Measurements from ENCODE around the gene TNKS1BP1.
A peak's percentile ranks its signal among the peaks of the same experiment; 100 is the strongest.
"Not testable (repeated sequence)": the region's sequence is repeated elsewhere in the genome, so short reads cannot be mapped to it uniquely, and the experiment has no call there.

The TNKS1BP1 gene

GRCh38 chr11:57288771-57289579, 35.8 kb downstream of the TNKS1BP1 start:
- DNase-seq (ENCODE audit: low spot score): peak; percentile 96

- no peak for DNase-seq (ENCODE audit: low spot score)
Observed at GRCh38 chr11:57287884-57288283, 36.9 kb downstream of the TNKS1BP1 start.

DNA sequence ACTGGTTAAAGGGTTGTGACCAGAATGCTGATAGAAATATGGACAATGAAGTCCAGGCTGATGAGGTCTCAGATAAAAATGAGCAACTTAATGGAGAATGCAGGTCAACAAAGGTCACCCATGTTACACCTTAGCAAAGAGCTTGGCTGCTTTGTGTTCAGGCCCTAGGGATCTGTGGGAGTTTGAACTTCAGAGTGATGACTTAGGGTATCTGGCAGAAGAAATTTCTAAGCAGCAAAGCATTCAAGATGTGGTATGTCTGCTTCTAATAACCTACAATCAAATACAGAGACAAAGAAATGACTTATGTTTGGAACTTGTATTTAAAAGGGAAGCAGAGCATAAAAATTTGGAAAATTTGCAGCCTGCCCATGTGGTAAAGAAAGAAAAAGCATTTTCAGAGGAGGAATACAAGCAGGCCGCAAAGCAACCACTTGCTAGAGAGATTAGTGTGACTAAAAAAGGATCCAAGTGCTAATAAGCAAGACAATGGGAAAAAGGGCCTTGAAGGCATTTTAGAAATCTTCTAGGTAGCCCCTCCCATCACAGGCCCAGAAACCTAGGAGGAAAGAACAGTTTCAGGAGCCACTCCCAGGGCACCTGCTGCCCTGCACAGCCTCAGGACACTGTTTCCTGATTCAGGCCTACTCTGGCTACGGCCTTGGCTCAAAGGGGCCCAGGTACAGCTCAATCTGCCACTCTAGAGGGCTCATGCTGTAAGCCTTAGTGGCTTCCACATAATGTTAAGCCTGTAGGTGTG, 41.3 kb downstream of the TNKS1BP1 start:
- no peak for DNase-seq (ENCODE audit: low spot score)

GRCh38 chr11:57281546-57281945, 43.2 kb downstream of the TNKS1BP1 start:
- DNase-seq (ENCODE audit: low spot score): not testable (repeated sequence)

GRCh38 chr11:57279116-57279515, 45.6 kb downstream of the TNKS1BP1 start:
- no peak for DNase-seq (ENCODE audit: low spot score)

GRCh38 chr11:57278721-57279095, 46.0 kb downstream of the TNKS1BP1 start:
- DNase-seq (ENCODE audit: low spot score): no peak

GRCh38 chr11:57277845-57278720, 46.7 kb downstream of the TNKS1BP1 start:
- peak; percentile 84 for DNase-seq (ENCODE audit: low spot score)

DNA sequence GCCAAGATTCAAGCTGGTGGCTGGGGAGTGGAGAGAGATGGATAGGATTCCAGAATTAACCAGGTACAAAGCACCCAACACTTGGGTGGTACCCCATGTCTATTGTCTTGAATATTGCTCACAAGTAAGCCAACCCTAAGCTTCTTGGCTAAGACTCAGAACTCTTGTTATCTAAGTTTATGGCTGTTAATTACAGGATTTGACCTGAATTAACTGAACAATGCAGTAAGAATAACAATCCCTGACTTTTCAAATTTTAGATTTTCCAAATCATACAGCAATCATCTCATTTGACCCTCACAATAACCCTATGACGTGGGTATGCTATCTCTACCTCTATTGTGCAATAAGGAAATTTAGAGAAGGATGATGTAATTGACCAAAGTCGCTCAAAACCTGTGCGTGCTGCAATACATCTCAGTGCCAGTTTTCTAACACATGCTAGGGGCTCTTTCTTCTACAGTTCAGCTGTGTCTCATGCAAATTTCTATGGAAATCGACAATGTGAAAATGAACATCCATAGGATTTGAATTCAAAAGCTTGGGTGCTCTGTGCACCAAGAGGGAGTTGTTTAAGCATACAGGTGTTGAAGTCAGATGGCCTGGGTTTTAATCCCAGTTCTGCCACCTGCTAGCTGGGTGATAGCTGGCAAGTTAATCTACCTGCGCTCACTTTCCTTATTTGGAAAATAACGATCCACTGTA, 47.6 kb downstream of the TNKS1BP1 start:
- no peak for DNase-seq (ENCODE audit: low spot score)

- DNase-seq (ENCODE audit: low spot score): no peak
Observed at GRCh38 chr11:57276169-57276970, 48.4 kb downstream of the TNKS1BP1 start.

DNA sequence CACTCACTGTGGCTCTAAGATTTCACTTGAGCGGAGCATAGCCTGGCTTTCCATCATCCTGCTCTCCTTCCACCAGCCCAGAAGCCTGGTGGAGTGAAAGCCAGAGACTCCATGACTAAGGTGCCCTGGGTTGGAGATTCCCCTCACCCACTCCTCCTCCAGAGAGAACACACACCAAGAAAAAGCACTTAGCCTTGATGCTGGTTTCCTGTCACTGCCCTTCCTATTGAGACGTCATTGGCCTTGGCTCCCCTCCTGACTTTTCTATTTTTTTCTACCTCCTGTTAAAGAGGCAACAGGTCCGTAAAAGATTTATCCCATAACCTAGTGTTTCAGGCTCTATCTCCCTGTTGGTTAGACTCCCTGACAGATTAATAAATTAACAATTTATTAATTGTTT, 49.2 kb downstream of the TNKS1BP1 start:
- DNase-seq (ENCODE audit: low spot score): peak; percentile 69

DNA sequence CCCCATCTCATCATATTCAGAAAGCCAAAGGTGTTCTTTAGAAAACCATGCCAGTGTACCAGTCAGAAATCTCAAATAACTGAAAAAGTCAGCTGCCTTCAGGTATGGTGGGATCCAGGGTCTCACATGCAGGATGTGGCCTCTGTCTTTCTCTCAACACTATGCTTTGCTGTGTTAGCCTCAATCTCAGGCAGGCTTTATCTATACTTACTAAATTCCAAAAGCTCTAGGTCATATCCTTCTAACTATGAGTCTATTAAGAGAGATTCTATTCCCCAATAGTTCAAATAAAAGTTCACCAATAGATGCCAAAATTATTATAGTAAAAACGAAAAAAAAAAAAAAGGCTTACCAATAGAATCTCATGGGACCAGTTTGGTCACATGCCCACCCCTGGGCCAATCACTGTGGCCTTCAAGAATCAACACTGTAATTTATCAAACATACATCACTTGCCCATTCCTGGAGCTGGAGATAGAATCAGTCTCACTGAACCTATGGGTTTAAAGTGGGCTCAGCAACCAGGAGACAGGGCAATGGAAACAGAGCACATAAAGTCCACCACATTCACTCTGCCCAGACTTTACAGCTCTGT, 49.8 kb downstream of the TNKS1BP1 start:
- no peak for DNase-seq (ENCODE audit: low spot score)

DNA sequence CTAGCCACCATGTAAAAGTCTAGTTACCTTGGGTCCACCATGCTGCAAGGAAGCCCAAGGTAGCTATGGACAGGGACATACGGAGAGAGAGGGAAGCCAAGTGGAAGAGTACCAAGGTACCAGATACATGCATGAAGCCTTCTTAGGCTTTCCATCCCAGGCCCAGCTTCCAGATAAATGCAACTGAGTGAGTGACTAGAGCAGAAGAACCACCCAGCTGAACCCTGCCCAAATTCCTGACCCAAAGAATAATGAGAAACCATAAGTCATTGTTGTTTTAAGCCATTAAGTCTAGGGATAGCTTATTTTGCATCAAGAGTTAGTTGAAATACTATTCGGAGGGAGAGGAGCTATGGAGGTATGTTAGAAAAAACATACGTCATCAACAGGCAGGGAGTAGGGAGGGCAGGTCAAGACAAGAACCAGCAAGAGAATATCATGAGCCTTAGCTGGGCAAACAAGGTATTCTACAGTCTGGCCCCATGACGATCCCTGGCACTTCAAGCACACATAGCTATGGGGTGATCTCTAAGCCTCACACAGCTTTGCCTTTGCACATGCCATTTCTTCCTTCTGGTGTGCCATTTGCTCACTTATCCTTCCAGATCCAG, 51.2 kb downstream of the TNKS1BP1 start:
- DNase-seq (ENCODE audit: low spot score): no peak

- DNase-seq (ENCODE audit: low spot score): no peak
Observed at GRCh38 chr11:57269571-57270021, 55.2 kb downstream of the TNKS1BP1 start.

DNA sequence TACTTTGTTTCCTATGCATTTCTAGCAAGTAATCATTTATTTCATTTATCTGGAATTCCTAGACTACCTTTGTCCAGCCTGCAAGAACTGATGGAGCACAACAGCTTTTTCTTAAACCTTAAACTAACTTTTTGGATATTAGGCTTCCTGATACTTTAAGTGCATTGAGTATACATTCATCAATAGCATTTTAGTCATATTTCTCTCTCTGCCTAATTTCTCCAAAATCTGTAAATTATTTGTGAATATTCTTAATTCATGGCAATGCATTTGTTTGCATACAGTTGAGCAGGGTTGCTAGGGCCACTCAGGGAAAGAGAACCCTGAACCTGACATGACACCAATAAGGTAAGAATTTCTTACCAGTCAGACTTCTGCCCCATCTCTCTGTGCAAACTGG, 58.6 kb downstream of the TNKS1BP1 start:
- DNase-seq (ENCODE audit: low spot score): no peak

DNA sequence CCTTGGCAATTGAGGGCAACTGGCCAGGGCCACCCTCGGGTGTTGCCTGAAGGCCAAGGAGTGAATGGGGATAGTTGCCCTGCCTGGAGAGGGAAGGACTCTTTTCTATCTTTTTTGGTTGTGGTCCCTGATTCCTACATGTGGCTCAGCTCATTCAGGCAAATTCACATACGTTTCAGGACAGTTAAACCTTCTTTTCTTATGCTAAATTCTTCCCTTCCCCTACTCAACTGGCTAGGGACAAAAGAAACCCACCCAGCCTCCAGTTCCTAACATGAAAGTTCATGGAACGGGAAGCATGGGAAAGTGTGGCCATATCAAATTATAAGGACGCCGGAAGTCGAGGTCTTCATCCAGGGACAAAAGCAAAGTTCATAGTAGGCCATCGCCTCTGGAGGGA, 61.4 kb downstream of the TNKS1BP1 start:
- no peak for DNase-seq (ENCODE audit: low spot score)

- DNase-seq (ENCODE audit: low spot score): no peak
Observed at GRCh38 chr11:57262157-57262556, 62.6 kb downstream of the TNKS1BP1 start.

DNA sequence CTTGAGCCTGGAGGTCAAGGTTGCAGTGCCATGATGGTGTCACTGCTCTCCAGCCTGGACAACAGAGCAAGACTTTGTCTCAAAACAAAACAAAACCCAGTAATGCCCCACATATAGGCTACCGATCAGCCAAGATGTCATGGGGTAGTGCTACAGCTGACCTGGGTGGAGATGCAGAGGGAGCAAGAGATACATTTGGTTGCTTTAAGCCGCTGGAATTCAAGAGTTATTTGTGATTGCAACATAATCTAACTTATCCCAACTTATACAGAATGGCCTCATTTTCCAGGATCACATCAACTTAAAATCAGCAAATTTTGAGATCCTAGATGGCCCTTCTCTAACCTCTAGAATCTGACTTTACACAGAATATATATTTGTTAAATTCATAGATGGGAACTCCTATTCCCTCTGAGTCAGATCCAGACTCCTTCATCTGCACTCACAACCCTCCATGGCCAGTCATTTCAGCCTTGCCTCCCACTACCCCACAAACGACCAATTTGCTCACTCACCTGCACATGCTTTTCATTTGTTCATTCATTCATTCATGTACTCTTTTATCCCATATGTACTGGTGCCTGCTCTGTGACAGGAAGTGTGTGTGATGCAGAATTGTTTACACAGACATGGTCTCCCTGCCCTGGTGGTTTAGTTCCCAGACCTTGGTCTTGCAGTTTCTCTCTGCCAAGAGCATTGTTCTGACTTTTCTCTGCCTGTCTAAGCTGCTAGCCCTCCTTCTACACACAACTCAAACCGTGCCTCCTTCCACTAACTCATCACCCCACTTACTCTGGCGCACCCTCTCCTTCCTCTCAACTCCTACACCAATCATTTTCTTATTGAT, 63.6 kb downstream of the TNKS1BP1 start:
- DNase-seq (ENCODE audit: low spot score): no peak

DNA sequence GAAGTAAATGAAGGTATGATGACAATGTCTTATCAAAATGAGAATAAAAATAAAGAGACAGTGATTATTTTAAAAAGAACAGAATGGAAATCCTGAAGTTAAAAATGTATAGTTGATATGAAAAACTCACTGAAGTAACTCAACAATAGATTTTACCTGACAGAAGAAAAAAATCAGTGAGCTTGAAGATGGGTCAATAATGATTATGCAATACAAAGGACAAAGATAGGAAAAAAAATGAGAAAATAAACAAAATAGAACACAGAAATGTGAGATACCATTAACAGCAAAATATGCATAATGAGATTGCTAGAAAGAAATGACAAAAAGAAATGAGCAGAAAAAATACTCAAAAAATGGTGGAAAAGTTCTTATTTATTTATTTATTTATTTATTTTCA, 68.6 kb downstream of the TNKS1BP1 start:
- no peak for DNase-seq (ENCODE audit: low spot score)

- DNase-seq (ENCODE audit: low spot score): no peak
Observed at GRCh38 chr11:57255618-57256017, 69.1 kb downstream of the TNKS1BP1 start.

Data from kidney capillary endothelial cell (primary cell).